IMR-90 (cell line): Measurements from ENCODE around the gene CLEC2D. TPM values are rescaled to one million over a fixed set of nuclear protein-coding genes. Genes with fewer than 3 reads are reported as not detected.

ENCODE experiments used
- ATAC-seq: fragments of 200-7000 bp; cut with Tn5 transposase; 2 replicates; pipeline ENCODE4 v1.9.1; 2020; ENCODE audit warnings: low read depth, mild to moderate bottlenecking, moderate library complexity
- BruUV-seq: library from RNA; stranded (reverse); fragments of 400-500 nt; replicated peaks from 2 replicates; lab custom pipeline; 2021; lab: Mats Ljungman, UMichigan
- CTCF ChIA-PET: fragments of 300-600 bp; formaldehyde crosslinking; extraction: SDS; loops from one replicate; lab custom pipeline; 2021; ENCODE audit warnings: antibody characterized with exemption; lab: Yijun Ruan, JAX
- POLR2A ChIA-PET: fragments of 300-600 bp; sonication (Branson Sonifier 250); formaldehyde crosslinking; loops from one replicate; lab custom pipeline; 2022; ENCODE audit warnings: antibody characterized with exemption; ENCODE audit not compliant: unreplicated experiment; lab: Charles Lee
- DNase-seq: peaks from one replicate; pipeline ENCODE4 v3.0.0; 2013
- H2AFZ ChIP-seq: replicated peaks from 2 replicates; pipeline ENCODE3; 2013; ENCODE audit warnings: low read length, mild to moderate bottlenecking; ENCODE audit not compliant: poor library complexity
- H2AK5ac ChIP-seq: 2 replicates; pipeline ENCODE4 v1.6.1; 2013; ENCODE audit warnings: low read depth, low read length, inconsistent platforms
- H2AK9ac ChIP-seq: replicated peaks from 2 replicates; pipeline ENCODE3; 2013; ENCODE audit warnings: mild to moderate bottlenecking, low read depth, low read length, moderate library complexity; ENCODE audit not compliant: poor library complexity
- H2BK120ac ChIP-seq: 2 replicates; pipeline ENCODE4 v1.6.1; 2013; ENCODE audit warnings: low read depth, low read length, inconsistent platforms
- H2BK15ac ChIP-seq: 3 replicates; pipeline ENCODE4 v1.6.1; 2013; ENCODE audit warnings: low read depth, low read length, inconsistent platforms
- H2BK20ac ChIP-seq: 2 replicates; pipeline ENCODE4 v1.6.1; 2013; ENCODE audit warnings: low read depth, mild to moderate bottlenecking, inconsistent platforms, low read length, moderate library complexity
- H2BK5ac ChIP-seq: 2 replicates; pipeline ENCODE4 v1.6.1; 2013; ENCODE audit warnings: mild to moderate bottlenecking, low read depth, low read length, inconsistent platforms; ENCODE audit not compliant: poor library complexity, severe bottlenecking
- H3K14ac ChIP-seq: replicated peaks from 2 replicates; pipeline ENCODE4 v1.6.1; 2013; ENCODE audit warnings: low read depth, low read length, inconsistent platforms
- H3K18ac ChIP-seq: 2 replicates; pipeline ENCODE4 v1.6.1; 2013; ENCODE audit warnings: low read depth, low read length, control low read depth
- H3K23ac ChIP-seq: 2 replicates; pipeline ENCODE4 v1.6.1; 2013; ENCODE audit warnings: low read depth, low read length, inconsistent platforms
- H3K27ac ChIP-seq: 2 replicates; pipeline ENCODE4 v1.5.1; 2013; ENCODE audit warnings: mild to moderate bottlenecking, control low read depth, low read length; ENCODE audit not compliant: insufficient read depth
- H3K27me3 ChIP-seq: 2 replicates; pipeline ENCODE4 v1.6.1; 2013; ENCODE audit warnings: low read length; ENCODE audit not compliant: control insufficient read depth, insufficient read depth
- H3K36me3 ChIP-seq: 2 replicates; pipeline ENCODE4 v1.6.1; 2013; ENCODE audit warnings: low read length, mixed read lengths; ENCODE audit not compliant: control insufficient read depth, insufficient read depth
- H3K4ac ChIP-seq: 2 replicates; pipeline ENCODE4 v1.6.1; 2013; ENCODE audit warnings: low read depth, low read length, inconsistent platforms
- H3K4me1 ChIP-seq: 2 replicates; pipeline ENCODE4 v1.6.1; 2013; ENCODE audit warnings: low read length, mixed read lengths; ENCODE audit not compliant: control insufficient read depth, insufficient read depth
- H3K4me2 ChIP-seq: 2 replicates; pipeline ENCODE4 v1.6.1; 2013; ENCODE audit warnings: low read depth, mild to moderate bottlenecking, control low read depth, low read length, moderate library complexity
- H3K4me3 ChIP-seq: 2 replicates; pipeline ENCODE4 v1.5.1; 2013; ENCODE audit warnings: low read depth, mild to moderate bottlenecking, control low read depth, low read length, moderate library complexity; ENCODE audit not compliant: insufficient read depth
- H3K56ac ChIP-seq: 2 replicates; pipeline ENCODE4 v1.6.1; 2013; ENCODE audit warnings: low read length, inconsistent platforms; ENCODE audit not compliant: insufficient read depth; ENCODE audit errors: extremely low read depth
- H3K79me1 ChIP-seq, 2 experiments: 2 replicates each; pipeline ENCODE4 v1.6.1; 2013; ENCODE audit warnings: low read length in 2 of 2, inconsistent platforms in 1 of 2, low read depth in 1 of 2
- H3K9ac ChIP-seq: 2 replicates; pipeline ENCODE4 v1.6.1; 2013; ENCODE audit warnings: low read depth, low read length, control low read depth
- H3K9me1 ChIP-seq: 2 replicates; pipeline ENCODE4 v1.6.1; 2013; ENCODE audit warnings: low read length, inconsistent platforms; ENCODE audit not compliant: insufficient read depth
- H3K9me3 ChIP-seq: 2 replicates; pipeline ENCODE4 v1.6.1; 2013; ENCODE audit warnings: low read length; ENCODE audit not compliant: control insufficient read depth, insufficient read depth
- H4K20me1 ChIP-seq: 2 replicates; pipeline ENCODE4 v1.6.1; 2013; ENCODE audit warnings: low read length, inconsistent platforms; ENCODE audit not compliant: insufficient read depth
- H4K5ac ChIP-seq: 2 replicates; pipeline ENCODE4 v1.6.1; 2013; ENCODE audit warnings: mild to moderate bottlenecking, low read depth, low read length, control low read depth
- H4K8ac ChIP-seq, 2 experiments: 2 replicates each; pipeline ENCODE4 v1.6.1; 2013; ENCODE audit warnings: low read depth in 2 of 2, low read length in 2 of 2, control low read depth in 1 of 2, inconsistent platforms in 1 of 2
- H4K91ac ChIP-seq: 2 replicates; pipeline ENCODE4 v1.6.1; 2013; ENCODE audit warnings: low read depth, low read length, inconsistent platforms; ENCODE audit not compliant: insufficient read depth
- BHLHE40 ChIP-seq: fragments of 150-350 bp; IDR thresholded peaks from 2 replicates; pipeline ENCODE4 v1.6.1; 2016; ENCODE audit warnings: mild to moderate bottlenecking, low read depth, low read length
- CEBPB ChIP-seq: IDR thresholded peaks from 2 replicates; pipeline ENCODE4 v1.6.1; 2012; ENCODE audit warnings: low read depth, low read length, improper control_type of control experiment
- CHD1 ChIP-seq: IDR thresholded peaks from 2 replicates; pipeline ENCODE4 v1.6.1; 2012; ENCODE audit warnings: low read depth, low read length, improper control_type of control experiment
- CTCF ChIP-seq: conservative IDR thresholded peaks from 2 replicates; pipeline ENCODE4 v1.5.1; 2012; ENCODE audit warnings: mild to moderate bottlenecking, low read depth, low read length, improper control_type of control experiment
- ELK1 ChIP-seq: fragments of 150-350 bp; IDR thresholded peaks from 2 replicates; pipeline ENCODE4 v1.6.1; 2016; ENCODE audit warnings: low read depth, mild to moderate bottlenecking, low read length, moderate library complexity, borderline replicate concordance
- FOS ChIP-seq: fragments of 150-350 bp; IDR thresholded peaks from 2 replicates; pipeline ENCODE4 v1.6.1; 2016; ENCODE audit warnings: low read depth, low read length
- MAFK ChIP-seq: IDR thresholded peaks from 2 replicates; pipeline ENCODE4 v1.6.1; 2012; ENCODE audit warnings: low read depth, low read length, improper control_type of control experiment
- MAZ ChIP-seq: IDR thresholded peaks from 2 replicates; pipeline ENCODE4 v1.6.1; 2012; ENCODE audit warnings: low read depth, mild to moderate bottlenecking, low read length, improper control_type of control experiment, moderate library complexity, borderline replicate concordance
- MXI1 ChIP-seq: IDR thresholded peaks from 2 replicates; pipeline ENCODE4 v1.6.1; 2012; ENCODE audit warnings: low read depth, mild to moderate bottlenecking, low read length, moderate library complexity, borderline replicate concordance
- NFE2L2 ChIP-seq: fragments of 150-350 bp; IDR thresholded peaks from 2 replicates; pipeline ENCODE4 v1.6.1; 2016; ENCODE audit warnings: low read depth, mild to moderate bottlenecking, low read length
- POLR2A ChIP-seq: IDR thresholded peaks from 2 replicates; pipeline ENCODE4 v1.6.1; 2012; ENCODE audit warnings: mild to moderate bottlenecking, low read depth, low read length
- RAD21 ChIP-seq: IDR thresholded peaks from 2 replicates; pipeline ENCODE4 v1.6.1; 2012; ENCODE audit warnings: low read length, improper control_type of control experiment
- RCOR1 ChIP-seq: IDR thresholded peaks from 2 replicates; pipeline ENCODE4 v1.6.1; 2012; ENCODE audit warnings: mild to moderate bottlenecking, low read length, improper control_type of control experiment; ENCODE audit not compliant: insufficient replicate concordance
- RFX5 ChIP-seq: IDR thresholded peaks from 2 replicates; pipeline ENCODE4 v1.8.0; 2012; ENCODE audit warnings: low read depth, mild to moderate bottlenecking, low read length, moderate library complexity
- SMC3 ChIP-seq: fragments of 150-350 bp; IDR thresholded peaks from 2 replicates; pipeline ENCODE4 v1.6.1; 2016; ENCODE audit warnings: low read depth, mild to moderate bottlenecking, antibody characterized with exemption, low read length, moderate library complexity
- USF2 ChIP-seq: fragments of 150-350 bp; IDR thresholded peaks from 2 replicates; pipeline ENCODE4 v1.6.1; 2017; ENCODE audit warnings: mild to moderate bottlenecking, antibody characterized with exemption, low read length, low read depth
- dilution Hi-C: fragments of 300-500 bp; cut with HindIII; formaldehyde crosslinking; loops from one replicate; pipeline ENCODE4 v1.14.3; 2018; ENCODE audit warnings: low sequenced_read_pairs; ENCODE audit not compliant: unreplicated experiment
- in situ Hi-C: fragments of 300-500 bp; cut with MboI; formaldehyde crosslinking; loops from 3 replicates; pipeline ENCODE4 v1.14.3; 2019; ENCODE audit warnings: low sequenced_read_pairs, inconsistent platforms, mixed read lengths
- intact Hi-C: fragments of 100-400 bp; cut with micrococcal nuclease; formaldehyde crosslinking; loops from 2 replicates; pipeline ENCODE4 v1.10.0; 2022
- polyA plus RNA-seq, 3 experiments: library from polyadenylated mRNA; depleted of rRNA; stranded (reverse); fragments of >200 nt; gene quantifications; 2 replicates each; pipeline ENCODE4 v1.2.3, GENCODE V29; 2012; ENCODE audit warnings: low replicate concordance in 1 of 3
- total RNA-seq: library from RNA; depleted of rRNA; stranded (reverse); fragments of >200 nt; gene quantifications from 2 replicates; pipeline ENCODE4 v1.2.3, GENCODE V29; 2012

The CLEC2D gene
- total and polyA plus RNA-seq, 2 of the 4 experiments (the other 2 are of a cell fraction): 0.72 to 1.2 TPM

GRCh38 chr12:9697619-9698018 lies 28.1 kb downstream of the CLEC2D start:
- DNase-seq: no peak
- Histone ChIP-seq H4K8ac (no peak overlapping the region), H3K23ac (no peak overlapping the region), H2BK20ac (no peak overlapping the region), H3K27ac (no peak overlapping the region), H2BK15ac (no peak overlapping the region), H3K27me3 (no peaks in the 10 kb centered on the region), H3K9ac (no peak overlapping the region), H3K56ac (no peak overlapping the region), H2AK5ac (no peak overlapping the region), H3K4me2 (no peak overlapping the region), H4K91ac (no peak overlapping the region), H3K4me1 (peaks cover 1% of the 10 kb centered on the region; the same call in 1 of the 2 replicates), H3K18ac (no peak overlapping the region), H3K4ac (no peak overlapping the region), H2AFZ (no peak overlapping the region), H3K9me1 (no peaks in the 10 kb centered on the region), H3K14ac (no peak overlapping the region), H3K79me1 (no peaks in the 10 kb centered on the region), H3K36me3 (peaks cover 4% of the 10 kb centered on the region; the same call in 1 of the 2 replicates), H4K20me1 (no peaks in the 10 kb centered on the region), H2BK5ac (no peak overlapping the region), H2AK9ac (no peak overlapping the region), H2BK120ac (no peak overlapping the region), H3K9me3 (no peaks in the 10 kb centered on the region), H4K5ac (no peak overlapping the region), H3K4me3 (no peak overlapping the region)
- no peak for ATAC-seq
- TF ChIP-seq CHD1 (no peak), RAD21 (no peak), USF2 (no peak), POLR2A (no peak), FOS (no peak), CTCF (no peak), RCOR1 (no peak), MXI1 (no peak), RFX5 (no peak), BHLHE40 (no peak), SMC3 (no peak), MAZ (no peak), CEBPB (no peak), NFE2L2 (no peak), MAFK (no peak), ELK1 (no peak)
- in situ Hi-C loops: no loop called here
- no TSS peak for BruUV-seq
- dilution Hi-C loops: no loop called here
- POLR2A ChIA-PET: no interaction called here
- CTCF ChIA-PET: interaction anchor here (2.8 kb wide), 1 partner anchor 11 kb away, joined by 14 read pairs; no protein-coding TSS in a partner anchor
- intact Hi-C loops: loop anchor here (2.0 kb wide), 1 partner anchor 47 kb away; no protein-coding TSS in a partner anchor
